Tibial nerve (tissue), 4 donors: ENCODE data around the gene REEP5. TPM values are rescaled to one million over a fixed set of nuclear protein-coding genes. Genes with fewer than 3 reads are reported as not detected.

Experiments used
- DNase-seq, 2 donors: peaks; one replicate each; pipeline ENCODE4 v3.0.0-alpha.2; 2019; ENCODE audit warnings: low spot score in 2 of 2
- H3K27ac ChIP-seq, 4 donors: fragments of 200-600 bp; sonication (generic) in 3 of 4; one replicate each; pipeline ENCODE4 v1.5.1; 2017 to 2019; ENCODE audit warnings: mild to moderate bottlenecking in 1 of 4
- H3K27me3 ChIP-seq, 2 donors: fragments of 200-600 bp; sonication (generic) in 1 of 2; one replicate each; pipeline versions ENCODE4 v1.5.1 to v1.6.0; 2017 to 2019
- H3K36me3 ChIP-seq, 3 donors: fragments of 200-600 bp; sonication (generic); one replicate each; pipeline ENCODE4 v1.5.1; 2018 to 2019
- H3K4me1 ChIP-seq, 4 donors: fragments of 200-600 bp; sonication (generic) in 3 of 4; one replicate each; pipeline ENCODE4 v1.5.1; 2017 to 2019
- H3K4me3 ChIP-seq, 4 donors: fragments of 200-600 bp; sonication (generic) in 3 of 4; one replicate each; pipeline ENCODE4 v1.5.1; 2017 to 2019; ENCODE audit warnings: mild to moderate bottlenecking in 1 of 4, moderate library complexity in 1 of 4
- H3K9me3 ChIP-seq, 4 donors: fragments of 200-600 bp; sonication (generic) in 3 of 4; one replicate each; pipeline ENCODE4 v1.5.1; 2017 to 2019
- CTCF ChIP-seq, 5 experiments: fragments of 200-600 bp in 3 of 5; fragments of 450-650 bp in 2 of 5; sonication (generic) in 3 of 5; IDR thresholded peaks; one replicate each; pipeline ENCODE4 v1.5.1; 2016 to 2019; ENCODE audit warnings: antibody characterized with exemption in 5 of 5, mild to moderate bottlenecking in 3 of 5, moderate library complexity in 2 of 5
- EP300 ChIP-seq, 2 donors: sonication (generic); formaldehyde crosslinking; IDR thresholded peaks; one replicate each; pipeline ENCODE4 v1.6.1; 2017; ENCODE audit warnings: antibody characterized with exemption in 2 of 2, mild to moderate bottlenecking in 1 of 2
- POLR2A ChIP-seq, 2 donors: fragments of 450-650 bp; IDR thresholded peaks; one replicate each; pipeline ENCODE4 v1.6.1; 2017; ENCODE audit warnings: antibody characterized with exemption in 2 of 2, mild to moderate bottlenecking in 2 of 2, moderate library complexity in 2 of 2
- WGBS, 2 donors: methylation state at CpG; one replicate each; pipeline ENCODE4 v1.1.5; 2018; 5-methylcytosine and 5-hydroxymethylcytosine counted together
- total RNA-seq, 4 donors: library from RNA; depleted of rRNA; stranded (reverse); fragments of >200 nt; gene quantifications; one replicate each; pipeline ENCODE4 v1.1.0, GENCODE V29; 2016

The REEP5 gene
- total RNA-seq, 4 donors from 2014 or later, result 81.9 to 101 (median 94.6) TPM

- Histone ChIP-seq H3K36me3 (no peaks in the 10 kb centered on the region), H3K4me3 (no peak overlapping the region), H3K9me3 (no peaks in the 10 kb centered on the region), H3K27me3 (no peaks in the 10 kb centered on the region), H3K27ac (no peak overlapping the region), H3K4me1 (no peaks in the 10 kb centered on the region)
- no peak for DNase-seq
- 70 to 81% methylated on average over 1 of the region's 1 CpG for WGBS, 2 donors
- no peak for TF ChIP-seq POLR2A (IDR thresholded peaks at IDR 0.05)
- TF ChIP-seq CTCF (IDR thresholded peaks at IDR 0.05), result no peak
- TF ChIP-seq EP300 (IDR thresholded peaks at IDR 0.05), result no peak
These were observed 11.8 kb upstream of the REEP5 start for GRCh38 chr5:112933651-112934365.

GRCh38 chr5:112933105-112933504 is 11.1 kb upstream of the REEP5 start:
- H3K9me3 ChIP-seq, result no peaks in the 10 kb centered on the region
- DNase-seq, result no peak
- 54 to 76% methylated on average over 1 of the region's 1 CpG for WGBS, 2 donors
- H3K27me3 ChIP-seq, result no peaks in the 10 kb centered on the region
- no peak overlapping the region for H3K4me3 ChIP-seq
- TF ChIP-seq CTCF (IDR thresholded peaks at IDR 0.05) (no peak), POLR2A (IDR thresholded peaks at IDR 0.05) (no peak), EP300 (IDR thresholded peaks at IDR 0.05) (no peak)
- H3K4me1 ChIP-seq, result no peaks in the 10 kb centered on the region
- H3K36me3 ChIP-seq, result no peaks in the 10 kb centered on the region
- H3K27ac ChIP-seq, result no peak overlapping the region

DNA sequence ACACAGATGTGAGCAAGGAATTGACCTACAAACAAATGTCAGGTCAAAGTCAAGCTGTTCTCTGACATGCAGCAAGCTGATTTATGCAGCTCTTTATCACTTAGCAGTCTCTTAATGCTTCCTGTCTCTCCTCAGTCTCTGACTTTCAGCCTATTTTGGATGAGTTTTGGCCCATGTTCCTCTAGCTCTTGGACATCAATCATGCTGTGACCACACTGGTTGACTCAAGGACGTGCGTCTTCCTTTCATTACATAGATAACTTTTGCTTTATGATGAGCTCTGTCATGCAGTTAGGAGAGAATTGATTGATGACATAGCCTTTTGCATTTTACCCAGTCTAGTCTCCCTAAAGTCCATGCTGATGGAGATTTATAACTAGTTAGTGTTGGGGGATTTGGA is 9.4 kb upstream of the REEP5 start:
- no peak for DNase-seq
- H3K9me3 ChIP-seq, result no peaks in the 10 kb centered on the region
- H3K4me3 ChIP-seq, result no peak overlapping the region
- TF ChIP-seq CTCF (IDR thresholded peaks at IDR 0.05), result no peak
- no peak for TF ChIP-seq EP300 (IDR thresholded peaks at IDR 0.05)
- TF ChIP-seq POLR2A (IDR thresholded peaks at IDR 0.05), result no peak
- H3K27me3 ChIP-seq, result no peaks in the 10 kb centered on the region
- no peaks in the 10 kb centered on the region for H3K4me1 ChIP-seq
- no peak overlapping the region for H3K27ac ChIP-seq
- WGBS, 2 donors, result 70 to 74% methylated on average over 2 of the region's 2 CpGs
- H3K36me3 ChIP-seq, result no peaks in the 10 kb centered on the region

- Histone ChIP-seq H3K27ac (no peak overlapping the region), H3K36me3 (no peaks in the 10 kb centered on the region), H3K4me3 (no peak overlapping the region), H3K4me1 (no peaks in the 10 kb centered on the region), H3K27me3 (no peaks in the 10 kb centered on the region), H3K9me3 (no peaks in the 10 kb centered on the region)
- TF ChIP-seq EP300 (IDR thresholded peaks at IDR 0.05) (no peak), CTCF (IDR thresholded peaks at IDR 0.05) (no peak), POLR2A (IDR thresholded peaks at IDR 0.05) (no peak)
- no peak for DNase-seq
- WGBS, 2 donors, result 93 to 95% methylated on average over 1 of the region's 1 CpG
These were observed 8.0 kb upstream of the REEP5 start for GRCh38 chr5:112930082-112930344.

DNA sequence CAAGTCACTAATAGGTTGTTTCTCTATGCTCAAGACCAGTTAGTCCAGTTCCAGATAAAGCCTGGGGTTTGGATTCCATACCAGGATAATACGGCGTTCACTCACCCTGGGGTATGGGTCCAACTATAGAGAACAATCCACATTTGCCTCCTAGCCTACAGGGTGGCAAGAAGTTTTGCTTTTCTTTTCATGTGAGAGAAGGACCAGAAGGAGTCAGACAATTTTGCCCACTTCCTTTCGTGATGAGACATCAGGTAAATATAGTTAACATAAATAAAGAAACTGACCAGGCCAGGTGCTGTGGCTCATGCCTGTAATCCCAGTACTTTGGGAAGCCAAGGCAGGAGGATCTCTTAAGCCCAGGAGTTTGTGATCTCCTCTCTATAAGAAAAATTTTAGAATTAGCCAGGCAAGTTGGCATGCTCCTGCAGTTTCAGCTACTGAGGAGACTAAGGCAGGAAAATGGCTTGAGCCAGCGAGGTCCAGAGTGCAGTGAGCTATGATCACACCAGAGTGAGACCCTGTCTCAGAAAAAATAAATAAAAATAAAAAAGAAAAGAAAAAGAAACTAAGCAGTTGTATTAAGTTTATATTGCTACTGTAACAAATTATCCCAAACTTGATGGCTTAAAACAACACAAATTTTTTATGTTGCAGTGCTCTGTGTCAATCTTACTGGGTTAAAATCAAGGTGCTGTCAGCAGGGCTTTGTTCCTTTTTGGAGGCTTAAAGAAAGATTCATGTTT is 7.5 kb upstream of the REEP5 start:
- no peaks in the 10 kb centered on the region for H3K9me3 ChIP-seq
- DNase-seq, result no peak
- WGBS, 2 donors, result 83 to 93% methylated on average over 4 of the region's 4 CpGs
- TF ChIP-seq EP300 (IDR thresholded peaks at IDR 0.05), result no peak
- no peak for TF ChIP-seq POLR2A (IDR thresholded peaks at IDR 0.05)
- TF ChIP-seq CTCF (IDR thresholded peaks at IDR 0.05), result no peak
- no peaks in the 10 kb centered on the region for H3K27me3 ChIP-seq
- no peaks in the 10 kb centered on the region for H3K36me3 ChIP-seq
- no peak overlapping the region for H3K4me3 ChIP-seq
- peak overlapping the region in 1 of 4 donors; percentile 53 for H3K27ac ChIP-seq
- no peaks in the 10 kb centered on the region for H3K4me1 ChIP-seq
